Non-pigmented ciliary epithelial cell (primary cell): ENCODE data around the gene HTR3E.

Source experiments
- DNase-seq: peaks from one replicate; pipeline ENCODE4 v3.0.0-alpha.2; 2010; ENCODE audit warnings: low read depth

Gene HTR3E

DNA sequence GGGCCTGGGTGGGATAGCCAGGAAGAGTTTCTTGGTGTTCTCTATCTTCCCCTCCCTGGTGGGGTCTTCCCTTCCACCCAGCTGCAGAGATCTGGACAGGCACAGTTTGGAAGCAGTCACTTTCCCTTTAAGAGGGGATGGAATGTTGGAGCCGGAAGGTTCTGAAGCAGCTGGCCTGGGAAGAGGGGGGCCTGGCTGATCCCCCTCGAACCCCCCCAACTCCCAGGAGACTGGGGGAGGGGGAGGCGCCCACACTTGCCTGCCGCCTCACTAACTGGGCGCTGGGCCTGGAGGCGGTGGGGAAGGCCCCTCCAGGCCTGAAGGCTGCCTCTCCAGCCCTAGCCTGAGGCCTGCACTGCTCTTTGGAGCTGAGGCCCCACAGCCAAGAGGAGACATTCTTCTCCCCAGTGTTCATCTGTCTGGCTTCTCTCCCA, 59.7 kb downstream of the HTR3E start:
- no peak for DNase-seq
